AG09319 (cell line): ENCODE results near the gene GATAD1.

ENCODE experiments used
- DNase-seq: peaks from one replicate; pipeline ENCODE4 v3.0.0-alpha.2; 2010; ENCODE audit warnings: low read depth; ENCODE audit errors: extremely low read depth
- CTCF ChIP-seq: IDR thresholded peaks from 2 replicates; pipeline ENCODE4 v1.5.1; 2011; ENCODE audit warnings: low read depth, mild to moderate bottlenecking, inconsistent platforms, low read length, moderate library complexity

Gene GATAD1

GRCh38 chr7:92423710-92424131, 23.6 kb upstream of the GATAD1 start:
- no peak for TF ChIP-seq CTCF
- no peak for DNase-seq

GRCh38 chr7:92425311-92425947, 21.9 kb upstream of the GATAD1 start:
- DNase-seq = no peak
- no peak for TF ChIP-seq CTCF

DNA sequence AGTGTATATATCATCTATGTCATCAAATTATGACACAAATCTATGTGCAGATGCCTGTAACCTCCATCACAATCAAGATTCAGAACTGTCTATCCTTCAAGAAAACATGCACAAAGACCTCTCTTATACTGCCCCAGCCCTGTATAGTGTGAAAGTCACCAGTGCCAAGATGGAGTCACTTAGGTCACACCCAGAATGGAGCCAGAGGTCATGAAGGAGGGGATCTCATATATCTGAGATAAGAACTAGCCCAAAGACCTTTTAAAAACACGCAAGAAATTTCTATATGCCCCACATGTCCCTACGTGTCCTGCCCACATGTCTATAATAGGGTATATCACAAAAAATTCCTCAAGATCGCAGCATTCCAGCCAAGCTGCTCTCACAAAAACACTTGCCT, 20.1 kb upstream of the GATAD1 start:
- no peak for TF ChIP-seq CTCF
- no peak for DNase-seq

GRCh38 chr7:92432299-92432946, 14.9 kb upstream of the GATAD1 start:
- TF ChIP-seq CTCF = no peak
- no peak for DNase-seq

- DNase-seq = no peak
- TF ChIP-seq CTCF = no peak
Observed at GRCh38 chr7:92433019-92433418, 14.3 kb upstream of the GATAD1 start.

DNA sequence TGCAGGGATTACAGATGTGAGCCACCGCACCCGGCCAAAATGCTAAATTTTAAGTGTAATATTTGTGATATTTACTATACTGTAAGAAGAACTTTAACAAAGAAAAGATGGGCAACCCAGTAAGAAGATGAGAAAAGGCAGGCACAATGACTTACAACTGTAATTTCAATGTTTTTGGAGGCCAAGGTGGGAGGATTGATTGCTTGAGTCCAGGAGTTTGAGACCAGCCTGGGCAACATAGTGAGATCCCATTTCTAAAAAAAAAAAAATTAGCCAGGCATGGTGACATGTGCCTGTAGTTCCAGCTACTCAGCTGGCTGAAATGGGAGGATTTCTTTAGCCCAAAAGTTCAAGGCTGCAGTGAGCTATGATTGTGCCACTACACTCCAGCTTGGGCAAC, 11.7 kb upstream of the GATAD1 start:
- TF ChIP-seq CTCF = no peak
- DNase-seq = no peak

DNA sequence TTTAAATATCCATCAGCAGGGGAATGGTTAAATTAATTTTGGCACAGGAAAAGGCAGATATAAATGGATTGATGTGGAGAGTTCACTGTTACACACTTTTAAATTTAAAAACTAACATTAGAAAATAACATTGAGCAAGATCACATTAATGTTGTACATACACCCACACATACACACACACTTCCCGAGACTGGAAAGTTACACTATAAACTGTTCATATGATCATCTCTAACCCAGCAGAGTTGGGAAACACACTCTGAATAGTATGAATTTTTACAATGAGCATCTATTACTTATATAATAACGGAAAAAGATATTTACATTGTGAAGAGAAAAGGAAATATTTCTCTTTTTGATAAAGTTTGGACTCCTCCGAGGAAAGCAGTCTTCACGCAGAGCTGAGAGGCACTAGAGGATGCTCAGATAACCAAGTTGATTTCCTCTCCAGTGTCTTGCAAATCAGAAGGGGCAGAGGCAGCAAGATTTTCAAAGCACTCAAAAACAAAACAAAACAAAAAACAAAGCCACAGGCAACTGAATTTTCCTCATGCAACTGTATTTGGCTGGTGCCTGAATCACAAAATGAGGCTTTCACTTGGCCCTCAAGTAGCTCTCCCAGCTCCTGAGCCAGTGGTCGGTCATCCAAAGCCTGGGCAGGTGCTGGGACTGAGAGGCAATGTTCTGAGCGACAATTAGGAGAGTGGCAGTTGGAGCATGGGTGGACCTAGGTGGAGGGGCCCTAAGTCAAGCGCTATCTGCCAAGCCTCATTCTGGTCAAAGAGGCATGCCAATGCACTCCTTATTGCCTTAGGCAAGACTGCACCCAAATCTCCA, 10.5 kb upstream of the GATAD1 start:
- no peak for DNase-seq
- no peak for TF ChIP-seq CTCF
